Fibroblast of pulmonary artery (primary cell): Measurements from ENCODE around the gene C3orf62.
"Not testable (repeated sequence)": the region's sequence is repeated elsewhere in the genome, so short reads cannot be mapped to it uniquely, and the experiment has no call there.

ENCODE experiments used
- DNase-seq: peaks from one replicate; pipeline ENCODE4 v3.0.0-alpha.2; 2010; ENCODE audit warnings: low read depth
- H3K4me3 ChIP-seq: replicated peaks from 2 replicates; pipeline ENCODE4 v1.5.1; 2011; ENCODE audit warnings: low read depth, mild to moderate bottlenecking, control low read depth, low read length, moderate library complexity
- TF ChIP-seq, protein P1 (sequence below): IDR thresholded peaks from 2 replicates; pipeline ENCODE4 v1.5.1; 2011; ENCODE audit warnings: mild to moderate bottlenecking, control low read depth, low read length, inconsistent platforms; ENCODE audit errors: missing control alignments

C3orf62 gene

DNA sequence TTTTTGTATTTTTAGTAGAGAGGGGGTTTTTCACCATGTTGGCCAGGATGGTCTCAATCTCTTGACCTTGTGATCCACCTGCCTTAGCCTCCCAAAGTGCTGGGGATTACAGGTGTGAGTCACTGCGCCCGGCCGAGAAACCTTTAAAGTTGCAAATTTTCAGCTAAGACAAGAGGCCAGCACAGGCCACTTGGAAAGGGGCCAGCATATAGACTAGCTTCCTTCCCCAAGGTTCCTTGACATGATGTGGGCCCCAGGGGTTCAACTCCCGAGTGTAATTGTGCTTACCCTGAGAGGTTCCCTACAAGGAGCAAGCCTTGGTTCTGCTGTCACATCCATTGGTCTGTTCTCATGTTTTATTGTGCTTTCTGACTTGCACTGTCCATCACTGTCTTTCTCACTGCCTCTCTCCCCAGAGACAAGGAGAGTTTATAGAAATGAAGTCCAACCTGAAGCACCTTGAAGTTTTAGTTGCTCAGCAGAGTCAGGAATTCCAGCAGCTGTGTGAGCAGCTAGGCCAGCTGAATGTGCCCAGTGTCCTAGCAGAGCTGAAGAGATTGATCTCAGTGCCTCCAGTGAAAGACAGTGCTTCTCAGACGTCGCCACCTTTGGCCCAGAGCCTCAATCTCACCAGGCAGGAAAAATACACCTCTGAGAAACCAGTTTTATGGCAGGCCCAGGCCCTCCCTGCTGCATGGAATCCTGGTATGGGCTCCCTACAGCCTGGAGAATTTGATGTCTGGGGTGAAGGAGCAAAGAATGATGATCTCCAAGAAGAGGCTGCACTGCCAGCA is 21.1 kb downstream of the C3orf62 start:
- TF ChIP-seq, protein P1, sequence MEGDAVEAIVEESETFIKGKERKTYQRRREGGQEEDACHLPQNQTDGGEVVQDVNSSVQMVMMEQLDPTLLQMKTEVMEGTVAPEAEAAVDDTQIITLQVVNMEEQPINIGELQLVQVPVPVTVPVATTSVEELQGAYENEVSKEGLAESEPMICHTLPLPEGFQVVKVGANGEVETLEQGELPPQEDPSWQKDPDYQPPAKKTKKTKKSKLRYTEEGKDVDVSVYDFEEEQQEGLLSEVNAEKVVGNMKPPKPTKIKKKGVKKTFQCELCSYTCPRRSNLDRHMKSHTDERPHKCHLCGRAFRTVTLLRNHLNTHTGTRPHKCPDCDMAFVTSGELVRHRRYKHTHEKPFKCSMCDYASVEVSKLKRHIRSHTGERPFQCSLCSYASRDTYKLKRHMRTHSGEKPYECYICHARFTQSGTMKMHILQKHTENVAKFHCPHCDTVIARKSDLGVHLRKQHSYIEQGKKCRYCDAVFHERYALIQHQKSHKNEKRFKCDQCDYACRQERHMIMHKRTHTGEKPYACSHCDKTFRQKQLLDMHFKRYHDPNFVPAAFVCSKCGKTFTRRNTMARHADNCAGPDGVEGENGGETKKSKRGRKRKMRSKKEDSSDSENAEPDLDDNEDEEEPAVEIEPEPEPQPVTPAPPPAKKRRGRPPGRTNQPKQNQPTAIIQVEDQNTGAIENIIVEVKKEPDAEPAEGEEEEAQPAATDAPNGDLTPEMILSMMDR = no peak
- DNase-seq = no peak
- no peak overlapping the region for H3K4me3 ChIP-seq

DNA sequence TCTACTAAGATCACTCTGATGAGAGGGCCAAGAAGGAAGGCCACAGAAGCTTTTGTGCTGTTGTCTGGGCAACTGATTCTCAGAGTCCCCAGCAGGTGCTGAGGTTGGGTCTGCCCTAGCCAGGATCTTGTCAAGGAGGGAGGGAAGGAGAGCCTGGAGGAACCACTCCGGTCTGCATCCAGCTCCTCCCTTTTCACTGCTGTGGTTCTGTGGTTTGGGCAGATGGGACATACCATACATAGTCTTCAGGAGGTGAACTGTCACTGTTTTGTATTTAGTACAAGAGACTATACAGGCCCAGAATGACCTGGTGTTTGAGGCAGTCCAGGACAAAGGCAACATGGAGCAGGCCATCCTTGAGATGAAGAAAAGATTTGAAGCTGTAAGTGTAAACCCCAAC is 21.9 kb downstream of the C3orf62 start:
- no peak overlapping the region for H3K4me3 ChIP-seq
- no peak for DNase-seq
- TF ChIP-seq, protein P1 = no peak

DNA sequence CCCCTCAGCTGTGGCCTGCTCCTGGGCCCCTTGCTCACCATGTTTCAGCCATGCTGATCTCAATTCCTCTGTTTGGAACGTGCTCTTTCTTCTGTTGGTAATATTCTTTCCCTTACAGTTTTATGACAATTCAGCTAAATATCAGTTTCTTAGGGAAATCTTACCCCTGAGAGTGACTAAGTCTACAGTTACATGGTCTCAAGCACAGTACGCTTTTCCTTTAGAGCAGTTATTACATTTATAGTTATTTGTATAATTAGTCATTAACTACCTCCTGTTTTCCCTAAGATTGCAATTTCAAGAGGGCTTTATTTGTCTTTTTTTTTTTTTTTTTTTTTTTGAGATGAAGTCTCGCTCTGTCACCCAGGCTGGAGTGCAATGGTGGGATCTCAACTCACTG is 23.5 kb downstream of the C3orf62 start:
- no peak overlapping the region for H3K4me3 ChIP-seq
- TF ChIP-seq, protein P1 = no peak
- no peak for DNase-seq

DNA sequence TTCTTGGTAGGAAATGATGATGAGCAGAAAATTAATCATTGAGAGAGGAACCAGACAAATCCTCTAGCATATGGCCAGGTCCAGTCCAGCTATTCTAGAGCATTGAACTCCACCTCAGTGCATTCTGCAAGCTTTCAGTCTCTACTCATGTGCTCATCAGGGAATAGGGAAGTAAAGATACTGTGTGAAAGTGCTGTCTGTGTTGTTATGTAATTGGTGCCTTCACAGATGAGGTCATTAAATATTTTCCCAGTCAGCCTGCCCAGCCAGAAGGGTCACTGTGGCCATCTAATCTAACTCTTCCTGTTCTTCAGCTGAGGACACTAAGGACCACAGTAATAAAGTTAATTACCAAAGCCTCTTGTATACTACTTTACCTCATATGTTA is 28.2 kb downstream of the C3orf62 start:
- TF ChIP-seq, protein P1 = no peak
- peak; percentile 18 for DNase-seq
- H3K4me3 ChIP-seq = no peak overlapping the region

DNA sequence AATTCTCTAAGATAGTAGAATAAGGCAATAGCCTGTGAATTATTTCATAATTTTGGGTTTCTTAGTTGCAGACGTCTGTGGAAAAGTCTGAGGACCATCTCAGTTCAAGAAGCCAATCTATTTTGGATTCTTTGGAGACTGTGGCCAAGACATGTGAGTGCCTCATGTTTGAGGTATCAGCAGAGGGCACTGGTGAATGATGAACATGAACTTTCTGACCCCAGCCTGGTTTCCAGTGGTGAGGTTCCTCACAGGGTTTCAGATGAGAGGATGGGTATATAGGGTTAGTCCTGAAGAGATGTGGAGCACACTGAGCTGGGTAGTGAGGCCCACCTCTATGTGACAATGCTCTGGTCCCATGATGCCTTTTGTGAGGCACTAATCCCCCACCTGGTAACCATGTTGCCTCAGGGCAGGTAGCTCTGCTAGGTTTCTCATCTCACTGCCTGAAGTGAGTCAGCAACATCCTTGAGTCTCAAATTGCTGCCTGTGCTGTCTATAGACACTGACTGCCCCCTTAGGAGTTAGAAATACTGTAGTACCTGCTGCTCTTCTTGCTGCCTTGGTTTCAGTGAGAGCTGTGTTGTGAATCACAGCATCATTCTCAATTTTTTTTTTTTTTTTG is 32.3 kb downstream of the C3orf62 start:
- H3K4me3 ChIP-seq = no peak overlapping the region
- TF ChIP-seq, protein P1 = no peak
- no peak for DNase-seq

DNA sequence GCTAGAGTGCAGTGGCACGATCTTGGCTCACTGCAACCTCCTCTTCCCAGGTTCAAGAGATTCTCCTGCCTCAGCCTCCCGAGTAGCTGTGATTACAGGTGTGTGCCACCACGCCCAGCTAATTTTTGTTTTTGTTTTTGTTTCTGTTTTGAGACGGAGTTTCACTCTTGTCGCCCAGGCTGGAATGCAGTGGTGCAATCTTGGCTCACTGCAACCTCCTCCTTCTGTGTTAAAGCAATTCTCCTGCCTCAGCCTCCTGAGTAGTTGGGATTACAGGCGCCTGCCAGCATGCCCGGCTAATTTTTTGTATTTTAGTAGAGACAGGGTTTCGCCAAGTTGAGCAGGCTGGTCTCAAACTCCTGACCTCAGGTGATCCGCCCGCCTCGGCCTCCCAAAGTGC is 36.9 kb downstream of the C3orf62 start:
- not testable (repeated sequence) for DNase-seq, H3K4me3 ChIP-seq

DNA sequence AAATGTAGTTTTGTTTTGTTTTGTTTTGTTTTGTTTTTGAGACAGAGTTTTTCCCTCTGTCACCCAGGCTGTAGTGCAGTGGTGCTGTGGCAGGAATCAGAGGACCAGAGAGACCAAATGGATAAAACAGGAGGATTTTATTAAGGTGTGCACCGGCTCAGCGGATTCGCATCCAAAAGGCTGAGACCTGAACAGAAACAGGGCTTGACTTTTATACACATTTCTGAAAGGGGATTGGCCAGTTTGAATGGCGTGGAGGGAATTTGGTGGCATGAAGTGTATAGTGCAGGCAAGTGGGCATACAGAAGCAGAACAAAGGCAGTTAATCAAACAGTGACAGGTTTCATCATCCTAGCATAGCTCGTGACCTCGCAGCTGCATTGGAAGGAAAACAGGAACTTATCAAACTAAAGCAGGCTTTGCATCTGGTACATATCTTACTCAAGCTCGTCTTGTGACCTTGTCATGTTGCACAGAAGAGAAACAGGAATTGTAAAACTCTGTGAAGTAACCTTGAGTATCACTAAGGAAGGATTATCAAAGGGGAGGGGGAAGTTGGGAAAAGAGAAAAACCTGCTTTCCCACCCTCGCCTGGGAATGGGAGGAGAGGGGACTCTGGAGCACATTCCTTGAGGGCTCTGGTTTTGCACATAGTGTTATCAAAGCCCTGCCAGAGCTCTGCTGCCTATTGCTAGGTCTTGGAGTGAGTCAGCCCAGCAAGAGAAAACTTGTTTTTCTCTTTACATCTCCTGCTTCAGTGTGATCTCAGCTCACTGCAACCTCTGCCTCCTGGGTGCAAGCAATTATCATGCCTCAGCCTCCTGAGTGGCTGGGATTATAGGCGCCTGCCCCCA is 38.5 kb downstream of the C3orf62 start:
- TF ChIP-seq, protein P1 = no peak
- peak; percentile 87 for DNase-seq
- no peak overlapping the region for H3K4me3 ChIP-seq
